Activated T-cell treated with anti-CD3 and anti-CD28 coated beads, Interleukin-2, amount 50 U/mL, for 72 hours (primary cell): ENCODE measurements around the gene EXOC7. TPM values are rescaled to one million over a fixed set of nuclear protein-coding genes. Genes with fewer than 3 reads are reported as not detected.

ENCODE experiments used
- ATAC-seq, 2 donors: fragments of 150-1000 bp; cut with Tn5 transposase; replicated peaks in 1 of 2; 2 replicates each; pipeline ENCODE4 v1.10.0; 2021; ENCODE audit warnings: moderate library complexity in 2 of 2, mild to moderate bottlenecking in 1 of 2
- DNase-seq, 2 donors: peaks; one replicate each; pipeline ENCODE4 v3.0.0; 2021 to 2022; ENCODE audit warnings: mixed read lengths in 1 of 2
- H3K27ac Mint-ChIP-seq: one replicate; pipeline ENCODE4 v1.8.0; 2022; ENCODE audit warnings: mild to moderate bottlenecking, moderate library complexity, mixed read lengths
- H3K27me3 Mint-ChIP-seq: one replicate; pipeline ENCODE4 v1.8.0; 2022; ENCODE audit warnings: low read depth, mixed read lengths
- H3K36me3 Mint-ChIP-seq, 2 donors: one replicate each; pipeline ENCODE4 v1.8.0; 2022; ENCODE audit warnings: mixed read lengths in 2 of 2, mild to moderate bottlenecking in 1 of 2; ENCODE audit not compliant: insufficient read depth in 2 of 2
- H3K4me1 Mint-ChIP-seq: one replicate; pipeline ENCODE4 v1.8.0; 2022; ENCODE audit warnings: low read depth, mixed read lengths
- H3K4me3 Mint-ChIP-seq, 2 donors: one replicate each; pipeline ENCODE4 v1.8.0; 2022; ENCODE audit warnings: mild to moderate bottlenecking in 2 of 2, mixed read lengths in 2 of 2, moderate library complexity in 2 of 2
- H3K9me3 Mint-ChIP-seq, 2 donors: one replicate each; pipeline ENCODE4 v1.8.0; 2022; ENCODE audit warnings: mixed read lengths in 2 of 2
- total RNA-seq, 2 donors: library from RNA; stranded (reverse); gene quantifications; one replicate each; pipeline ENCODE4 v1.2.3, GENCODE V29; 2022

The EXOC7 gene
- total RNA-seq, 2 donors from 2014 or later, result 66.7 to 77.8 TPM

DNA sequence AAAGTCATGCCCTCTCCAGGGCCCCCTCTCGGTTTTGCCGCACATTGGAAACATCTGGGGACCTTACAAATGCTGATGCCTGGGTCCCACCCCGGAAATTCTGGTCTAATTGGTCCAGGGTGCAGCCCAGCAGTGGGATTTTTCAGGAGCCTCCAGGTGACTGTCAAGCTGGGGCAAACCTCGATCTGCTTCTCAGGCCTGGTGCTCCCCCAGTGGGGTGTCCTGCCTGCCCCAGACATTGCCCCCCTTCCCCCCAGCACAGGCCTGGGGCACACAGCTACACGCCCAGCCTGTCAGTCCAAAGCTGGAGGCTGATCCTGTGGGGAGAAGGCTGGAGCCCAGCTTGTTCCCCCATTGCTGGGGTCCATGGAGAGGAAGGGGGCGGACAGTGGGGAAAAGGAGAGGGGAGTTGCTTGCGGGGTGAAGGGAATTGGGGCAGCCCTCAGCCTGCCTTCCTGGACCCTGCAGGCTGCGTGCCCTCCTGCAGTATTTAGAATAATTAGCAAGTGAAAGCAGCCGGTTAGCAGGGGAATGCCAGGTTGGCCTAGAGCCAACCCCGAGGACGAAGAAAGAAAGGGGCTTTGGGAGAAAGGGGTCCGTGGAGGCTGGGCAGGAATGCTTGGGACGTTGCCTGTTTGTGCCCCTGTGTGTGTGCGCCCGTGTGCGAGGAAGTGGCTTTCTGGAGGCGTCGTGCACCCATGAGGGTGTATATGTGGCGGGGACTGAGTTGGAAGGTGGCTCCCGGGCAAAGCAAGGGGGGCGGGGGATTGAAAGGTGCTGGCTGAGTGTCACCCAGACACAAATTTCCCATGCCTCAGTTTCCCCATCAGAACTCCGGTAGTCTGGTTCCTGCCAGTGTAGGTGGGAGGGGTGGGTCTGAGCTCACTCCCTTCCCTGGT is 31.6 kb upstream of the EXOC7 start:
- Mint-ChIP-seq H3K27me3 (no peaks in the 10 kb centered on the region), H3K4me1 (peaks cover 18% of the 10 kb centered on the region), H3K36me3 (no peaks in the 10 kb centered on the region), H3K9me3 (no peaks in the 10 kb centered on the region), H3K4me3 (peak overlapping the region; percentile 43 to 53), H3K27ac (no peak overlapping the region)
- DNase-seq (no peak), ATAC-seq (no peak)

DNA sequence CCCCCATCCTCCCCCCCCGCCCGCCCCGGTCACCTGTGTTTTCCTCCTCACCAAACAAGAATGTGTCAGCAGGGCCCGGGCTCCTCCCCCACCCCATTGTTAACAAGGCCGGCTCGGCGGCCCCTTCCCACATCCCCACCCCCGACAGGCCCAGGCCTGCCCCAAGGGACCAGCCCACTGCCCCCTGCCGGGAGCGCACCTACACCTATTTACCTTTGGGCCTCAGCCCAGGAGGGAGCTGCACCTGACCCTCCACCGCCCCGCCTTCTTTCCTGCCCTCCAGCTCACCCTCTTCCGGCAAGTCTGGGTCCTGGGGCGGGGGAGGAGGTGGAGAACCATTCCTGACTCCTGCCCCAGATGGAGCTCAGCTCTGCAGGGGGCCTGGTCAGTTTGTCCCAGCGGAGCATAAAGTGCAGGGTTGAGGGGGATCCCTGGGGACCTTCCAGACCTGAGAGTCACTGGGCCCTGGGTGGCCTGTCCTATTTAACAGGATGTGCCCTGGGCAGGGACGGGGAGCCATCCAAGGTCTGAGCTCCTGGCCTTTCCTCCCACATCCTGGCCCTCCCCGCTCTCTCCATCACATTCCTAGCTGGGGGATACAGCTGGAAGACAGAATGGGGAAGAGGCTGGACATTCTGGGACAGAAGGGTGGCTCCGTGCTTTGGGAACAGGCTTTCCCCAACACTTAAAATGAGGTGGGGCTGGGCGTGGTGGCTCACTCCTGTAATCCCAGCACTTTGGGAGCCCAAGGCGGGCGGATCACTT is 29.2 kb upstream of the EXOC7 start:
- H3K4me3 Mint-ChIP-seq, result no peak overlapping the region
- no peak for DNase-seq
- H3K27me3 Mint-ChIP-seq, result no peaks in the 10 kb centered on the region
- no peaks in the 10 kb centered on the region for H3K9me3 Mint-ChIP-seq
- no peak overlapping the region for H3K27ac Mint-ChIP-seq
- H3K4me1 Mint-ChIP-seq, result peaks cover 14% of the 10 kb centered on the region
- H3K36me3 Mint-ChIP-seq, result no peaks in the 10 kb centered on the region
- no peak for ATAC-seq

DNA sequence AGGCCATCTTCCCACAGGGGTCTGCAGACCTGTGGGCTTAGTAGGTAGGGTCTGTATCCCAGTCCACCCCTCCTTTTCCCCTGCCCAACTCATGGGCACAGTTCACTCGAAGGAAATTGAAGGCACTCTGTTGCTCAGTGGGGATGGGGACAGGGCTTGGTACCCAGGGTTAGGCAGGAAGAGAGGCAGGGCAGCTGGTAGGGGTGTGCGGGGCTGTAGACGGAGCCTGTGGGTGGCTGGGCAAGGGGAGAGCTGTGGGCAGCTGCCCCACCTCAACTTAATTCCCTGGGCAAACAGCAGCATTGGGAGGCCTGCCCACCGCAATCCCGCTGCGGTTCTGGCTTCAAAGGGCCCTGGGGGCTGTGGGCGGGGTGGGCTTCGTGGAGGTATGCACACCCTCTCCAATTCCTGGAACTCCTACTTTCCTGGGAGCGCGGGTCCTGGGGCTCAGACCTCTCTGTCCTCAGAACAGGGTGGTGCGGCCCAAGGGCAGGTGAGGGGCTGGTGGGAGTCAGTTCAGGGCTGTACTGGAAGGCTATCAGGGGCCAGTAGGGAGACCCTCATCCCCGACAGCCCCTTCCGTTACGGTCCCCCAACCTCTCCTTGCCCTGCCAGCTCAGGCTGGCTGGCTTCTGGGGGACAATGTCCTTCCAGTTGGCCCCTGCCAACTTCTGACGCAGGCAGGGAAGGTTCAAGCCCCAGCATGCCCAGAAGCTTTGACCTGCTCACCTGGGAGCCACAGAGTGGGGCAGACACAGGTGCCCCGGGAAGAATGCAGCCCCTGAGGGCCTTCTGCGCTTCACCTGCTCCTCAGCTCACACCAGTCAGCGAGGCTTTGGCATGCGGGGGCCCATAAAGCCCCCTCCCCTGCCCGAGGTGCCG is 28.3 kb upstream of the EXOC7 start:
- ATAC-seq (no peak), DNase-seq (no peak)
- Mint-ChIP-seq H3K4me3 (no peak overlapping the region), H3K4me1 (peaks cover 20% of the 10 kb centered on the region), H3K27me3 (no peaks in the 10 kb centered on the region), H3K36me3 (no peaks in the 10 kb centered on the region), H3K9me3 (no peaks in the 10 kb centered on the region), H3K27ac (no peak overlapping the region)

DNA sequence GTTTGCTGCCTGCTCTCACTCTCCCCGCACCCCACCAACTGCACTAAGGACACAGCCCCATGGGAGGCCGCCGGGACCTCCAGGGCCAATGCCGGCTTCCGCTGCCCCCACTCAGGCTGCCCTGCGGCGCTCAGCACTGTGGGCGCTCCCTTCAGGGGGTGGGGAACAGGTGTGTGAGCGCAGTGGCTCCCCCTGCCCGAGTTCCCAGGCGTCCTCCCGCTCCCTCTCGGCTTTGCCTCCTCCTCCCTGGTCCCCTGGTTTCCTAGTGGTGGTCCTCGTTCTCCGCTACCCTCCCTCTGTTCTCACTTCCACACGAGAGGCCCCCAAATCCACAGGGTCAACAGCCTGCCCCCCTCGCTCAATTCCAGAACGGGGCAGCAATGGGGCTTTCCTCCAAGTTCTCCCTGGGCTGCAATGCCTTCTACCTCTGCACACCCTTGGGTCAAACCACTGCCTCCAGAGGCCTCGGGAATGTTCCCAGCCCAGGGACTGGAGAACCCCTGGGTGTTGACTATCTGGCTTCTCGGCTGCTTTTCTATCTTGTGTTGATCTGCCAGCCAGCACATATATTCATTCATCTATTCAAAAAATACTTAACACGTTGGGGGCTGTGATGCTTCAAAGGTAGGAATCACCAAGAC is 27.6 kb upstream of the EXOC7 start:
- H3K27ac Mint-ChIP-seq, result no peak overlapping the region
- DNase-seq (no peak), ATAC-seq (no peak)
- H3K27me3 Mint-ChIP-seq, result no peaks in the 10 kb centered on the region
- H3K36me3 Mint-ChIP-seq, result no peaks in the 10 kb centered on the region
- H3K4me3 Mint-ChIP-seq, result no peak overlapping the region
- H3K4me1 Mint-ChIP-seq, result peaks cover 27% of the 10 kb centered on the region
- no peaks in the 10 kb centered on the region for H3K9me3 Mint-ChIP-seq

DNA sequence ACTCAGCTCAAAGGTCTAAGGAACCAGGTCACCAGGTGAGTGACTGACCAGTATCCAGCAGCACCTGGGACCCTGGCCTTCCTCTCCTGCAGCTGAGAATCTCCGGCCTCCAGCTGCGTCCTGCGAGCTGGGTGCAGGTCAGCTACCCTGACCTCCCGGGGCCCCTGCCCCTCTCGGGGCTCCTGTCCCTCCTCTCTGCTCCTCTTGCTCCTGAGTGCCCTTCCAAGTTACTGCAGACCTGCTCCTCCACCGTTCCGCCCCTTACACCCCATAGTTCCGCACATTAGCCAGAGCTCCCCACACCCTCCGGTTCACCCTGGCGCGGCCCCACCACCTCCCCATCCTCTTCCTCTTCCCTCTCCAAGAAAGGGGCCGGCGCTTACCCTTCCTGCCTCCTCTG is 26.9 kb upstream of the EXOC7 start:
- peaks cover 33% of the 10 kb centered on the region for H3K4me1 Mint-ChIP-seq
- DNase-seq (no peak), ATAC-seq (no peak)
- H3K27ac Mint-ChIP-seq, result no peak overlapping the region
- H3K36me3 Mint-ChIP-seq, result no peaks in the 10 kb centered on the region
- no peak overlapping the region for H3K4me3 Mint-ChIP-seq
- no peaks in the 10 kb centered on the region for H3K9me3 Mint-ChIP-seq
- H3K27me3 Mint-ChIP-seq, result no peaks in the 10 kb centered on the region

DNA sequence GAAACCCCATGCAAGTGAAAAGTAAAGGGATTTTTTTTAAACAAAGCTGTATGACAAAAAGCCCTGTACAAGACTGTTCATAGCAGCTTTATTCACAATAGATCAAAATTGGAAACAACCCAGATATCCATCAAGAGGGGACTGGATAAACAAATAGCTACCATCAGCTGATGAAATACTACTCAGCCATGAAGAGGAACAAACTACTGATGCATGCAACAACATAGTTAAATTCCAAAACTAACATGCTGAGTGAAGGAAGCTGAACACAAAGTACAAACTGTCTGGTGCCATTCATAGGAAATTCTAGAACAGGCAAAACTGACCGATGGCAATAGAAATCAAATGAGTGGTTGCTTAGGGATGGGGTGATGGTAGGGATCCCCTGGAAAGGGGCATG is 22.3 kb upstream of the EXOC7 start:
- Mint-ChIP-seq H3K27ac (no peak overlapping the region), H3K9me3 (no peaks in the 10 kb centered on the region), H3K36me3 (no peaks in the 10 kb centered on the region), H3K4me1 (peaks cover 43% of the 10 kb centered on the region), H3K4me3 (no peak overlapping the region), H3K27me3 (no peaks in the 10 kb centered on the region)
- ATAC-seq (no peak), DNase-seq (no peak)

DNA sequence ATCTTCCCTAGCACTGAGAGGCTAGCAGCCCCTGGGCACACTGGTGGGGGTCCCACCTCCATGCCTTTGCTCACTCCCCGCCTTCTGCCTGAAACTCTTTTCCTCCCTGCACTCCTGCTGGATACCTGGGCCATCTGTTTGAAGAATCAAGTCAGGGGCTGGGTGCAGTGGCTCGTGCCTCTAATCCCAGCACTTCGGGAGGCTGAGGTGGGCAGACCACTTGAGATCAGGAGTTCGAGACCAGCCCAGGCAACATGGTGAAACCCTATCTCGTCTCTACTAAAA is 21.7 kb upstream of the EXOC7 start:
- Mint-ChIP-seq H3K36me3 (no peaks in the 10 kb centered on the region), H3K27ac (no peak overlapping the region), H3K4me1 (peaks cover 48% of the 10 kb centered on the region), H3K27me3 (no peaks in the 10 kb centered on the region), H3K4me3 (no peak overlapping the region), H3K9me3 (no peaks in the 10 kb centered on the region)
- ATAC-seq (no peak), DNase-seq (no peak)

DNA sequence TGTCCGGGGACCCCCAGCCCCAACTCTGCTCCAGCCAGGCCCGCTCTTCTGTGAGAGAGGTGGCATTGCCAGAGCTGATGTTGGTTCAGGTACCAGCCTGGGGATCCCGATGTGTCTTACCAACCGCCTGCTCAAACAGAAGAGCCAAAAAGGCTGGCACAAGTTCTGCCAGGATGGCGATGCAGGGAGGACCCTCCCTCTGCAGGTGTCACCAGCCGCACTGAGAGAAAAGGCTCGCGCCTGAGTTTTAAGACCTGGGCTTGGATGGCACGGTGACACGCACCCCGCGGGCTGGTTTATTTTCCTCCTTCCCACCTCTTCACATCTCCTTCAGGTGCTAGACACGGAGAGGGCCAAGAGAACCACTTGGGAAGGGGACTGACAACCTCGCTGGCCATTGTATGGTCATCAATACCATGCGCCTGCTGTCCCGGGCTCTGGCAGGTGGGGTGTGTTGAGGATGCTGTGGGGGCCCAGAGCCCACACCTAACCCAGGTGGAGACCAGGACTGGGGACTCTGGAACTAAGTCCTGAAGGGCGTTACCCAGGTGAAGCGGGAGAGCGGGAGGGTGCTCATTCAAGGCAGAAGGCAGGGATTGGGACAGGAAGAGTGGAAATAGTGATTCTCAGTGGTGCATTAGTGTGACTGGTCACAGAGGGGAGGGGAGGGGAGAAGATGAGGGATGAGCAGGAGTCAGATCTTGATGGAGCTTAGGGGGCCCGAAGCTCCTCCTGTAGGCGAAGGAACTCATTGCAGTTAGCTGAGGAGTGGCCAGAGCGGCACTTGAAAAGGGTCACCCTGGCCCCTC is 21.2 kb upstream of the EXOC7 start:
- no peaks in the 10 kb centered on the region for H3K9me3 Mint-ChIP-seq
- peaks cover 48% of the 10 kb centered on the region for H3K4me1 Mint-ChIP-seq
- H3K36me3 Mint-ChIP-seq, result no peaks in the 10 kb centered on the region
- H3K27me3 Mint-ChIP-seq, result no peaks in the 10 kb centered on the region
- H3K27ac Mint-ChIP-seq, result no peak overlapping the region
- no peak for DNase-seq
- no peak for ATAC-seq
- H3K4me3 Mint-ChIP-seq, result no peak overlapping the region

DNA sequence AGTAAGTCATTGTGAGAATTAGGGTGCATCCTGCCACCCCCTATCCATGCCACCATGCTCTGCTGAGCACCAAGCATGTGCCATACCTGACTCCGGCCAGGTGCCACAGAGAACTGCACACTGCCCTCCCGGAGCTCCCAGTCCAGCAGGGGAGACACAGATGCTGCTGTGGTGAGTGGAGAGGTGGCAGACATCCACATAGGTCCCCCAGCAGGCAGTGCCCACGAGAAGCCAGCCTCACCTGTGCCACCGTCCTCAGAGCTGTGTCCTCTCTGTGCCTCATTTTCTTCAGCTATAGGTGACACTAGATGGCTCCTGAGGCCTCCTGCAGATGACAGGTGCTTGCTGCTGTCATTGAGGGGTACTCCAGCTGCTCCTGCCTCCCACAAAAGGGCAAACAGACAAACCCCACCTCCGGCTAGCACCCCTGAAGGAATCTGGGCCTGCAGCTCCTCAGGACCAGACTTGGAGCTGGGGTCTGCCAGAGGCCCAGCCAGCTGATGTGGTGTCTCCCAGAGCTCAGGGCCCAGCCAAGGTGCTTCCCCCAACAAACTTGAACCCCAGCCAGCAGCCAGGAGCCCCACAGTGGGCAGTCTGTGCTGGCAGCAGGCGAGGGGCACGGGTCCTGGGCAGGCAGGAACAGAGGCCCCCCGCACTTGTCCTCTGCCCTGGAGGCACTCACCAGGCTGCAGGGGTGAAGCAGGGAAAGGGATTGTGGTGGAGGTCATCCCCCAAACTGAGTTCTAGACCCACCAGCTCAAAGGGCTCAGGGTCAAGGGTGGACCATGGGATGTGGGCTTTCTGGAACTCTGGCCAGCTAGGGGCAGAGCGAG is 20.4 kb upstream of the EXOC7 start:
- ATAC-seq, result no peak
- H3K27me3 Mint-ChIP-seq, result no peaks in the 10 kb centered on the region

DNA sequence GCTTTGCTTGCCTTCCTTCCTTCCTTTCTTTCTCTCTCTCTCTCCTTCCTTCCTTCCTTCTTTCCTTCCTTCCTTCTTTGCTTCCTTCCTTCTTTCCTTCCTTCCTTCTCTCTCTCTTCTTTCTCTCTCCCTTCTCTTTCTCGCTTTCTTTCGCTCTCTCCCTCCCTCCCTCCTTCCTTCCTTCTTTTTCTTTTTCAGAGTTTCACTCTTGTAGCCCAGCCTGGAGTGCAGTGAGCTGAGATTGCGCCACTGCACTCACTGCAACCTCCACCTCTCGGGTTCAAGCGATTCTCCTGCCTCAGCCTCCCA is 19.6 kb upstream of the EXOC7 start:
- no peak overlapping the region for H3K4me3 Mint-ChIP-seq

More for the DNA sequence above, 20.4 kb upstream of the EXOC7 start:
- Mint-ChIP-seq H3K27ac (no peak overlapping the region), H3K4me1 (peaks cover 48% of the 10 kb centered on the region), H3K36me3 (no peaks in the 10 kb centered on the region), H3K9me3 (no peaks in the 10 kb centered on the region), H3K4me3 (no peak overlapping the region)
- DNase-seq, result no peak

DNA sequence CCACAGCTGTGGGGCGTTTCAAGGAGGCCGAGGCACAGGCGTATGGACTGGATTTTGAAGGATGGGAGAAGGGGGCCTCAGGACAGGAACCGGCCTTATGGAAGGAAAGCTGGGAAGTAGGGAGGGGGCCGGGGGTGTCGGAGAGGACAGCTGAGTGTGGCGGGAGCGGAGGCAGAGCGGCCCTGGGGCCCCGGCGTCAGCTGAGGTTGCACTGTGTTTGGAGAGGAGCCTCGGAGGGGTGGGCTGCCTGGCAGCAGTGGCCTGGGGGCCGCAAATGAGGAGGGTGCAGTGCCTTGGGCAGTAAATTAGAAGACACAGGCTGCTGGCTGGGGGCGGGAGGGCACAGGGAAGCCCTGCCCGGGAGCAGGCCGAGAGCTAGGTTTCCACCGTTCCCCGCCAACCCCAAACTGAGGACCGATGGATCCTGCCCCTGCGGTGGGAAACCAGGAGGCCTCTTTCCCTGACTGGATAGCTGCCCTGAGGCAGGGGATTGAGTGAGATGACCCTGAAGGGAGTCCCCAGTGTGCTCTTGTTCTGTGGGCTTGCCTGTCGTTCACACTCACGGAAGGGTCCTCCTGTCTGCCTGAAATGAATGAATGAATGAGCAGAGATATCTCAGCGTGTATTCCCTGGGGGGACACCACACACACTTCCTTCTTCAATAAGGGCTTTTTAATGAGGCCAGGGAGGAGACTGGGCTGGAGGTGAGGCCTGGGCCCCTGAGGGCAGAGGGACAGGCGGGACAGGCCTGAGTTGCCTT is 19.0 kb upstream of the EXOC7 start:
- Mint-ChIP-seq H3K27ac (peak overlapping the region; percentile 74), H3K27me3 (no peaks in the 10 kb centered on the region), H3K36me3 (no peaks in the 10 kb centered on the region), H3K4me1 (peaks cover 48% of the 10 kb centered on the region), H3K9me3 (no peaks in the 10 kb centered on the region), H3K4me3 (peak overlapping the region; percentile 40 to 60)
- ATAC-seq (no peak), DNase-seq (no peak)

More for the DNA sequence above, 19.6 kb upstream of the EXOC7 start:
- Mint-ChIP-seq H3K27ac (peak overlapping the region; percentile 20), H3K4me1 (peaks cover 48% of the 10 kb centered on the region), H3K27me3 (no peaks in the 10 kb centered on the region), H3K9me3 (no peaks in the 10 kb centered on the region), H3K36me3 (no peaks in the 10 kb centered on the region)
- no peak for ATAC-seq
- no peak for DNase-seq
